OCI-LY7 (cell line): ENCODE results near the gene CA10. TPM values are rescaled to one million over a fixed set of nuclear protein-coding genes. Genes with fewer than 3 reads are reported as not detected.

Experiments used
- BruUV-seq: library from RNA; stranded (reverse); fragments of 400-500 nt; replicated peaks from 2 replicates; lab custom pipeline; 2021; lab: Mats Ljungman, UMichigan
- CTCF ChIA-PET: fragments of 300-600 bp; sonication (Branson Sonifier 250); formaldehyde crosslinking; loops from one replicate; lab custom pipeline; 2022; ENCODE audit warnings: antibody characterized with exemption; ENCODE audit not compliant: unreplicated experiment; lab: Charles Lee
- POLR2A ChIA-PET: fragments of 300-600 bp; sonication (Branson Sonifier 250); formaldehyde crosslinking; loops from one replicate; lab custom pipeline; 2022; ENCODE audit warnings: antibody characterized with exemption; lab: Charles Lee
- DNase-seq: peaks from one replicate; pipeline ENCODE4 v3.0.0-alpha.2; 2015; ENCODE audit warnings: low spot score
- H2AFZ ChIP-seq: fragments of 200-600 bp; sonication (generic), shearing (Covaris generic); 2 replicates; pipeline ENCODE4 v1.6.1; 2014; ENCODE audit warnings: mild to moderate bottlenecking, antibody characterized with exemption, low read length, moderate library complexity
- H3K27ac ChIP-seq: fragments of 200-600 bp; sonication (generic); 2 replicates; pipeline ENCODE4 v1.5.1; 2014; ENCODE audit warnings: mixed run types, low read depth, mild to moderate bottlenecking, moderate library complexity, low read length, inconsistent platforms; ENCODE audit not compliant: poor library complexity, severe bottlenecking
- H3K36me3 ChIP-seq: fragments of 200-600 bp; sonication (generic); 2 replicates; pipeline ENCODE4 v1.6.1; 2014; ENCODE audit warnings: mild to moderate bottlenecking, antibody characterized with exemption, low read length, moderate library complexity, mixed read lengths; ENCODE audit not compliant: insufficient read depth
- H3K4me1 ChIP-seq: fragments of 200-600 bp; sonication (generic); 2 replicates; pipeline ENCODE4 v1.5.1; 2014; ENCODE audit warnings: mild to moderate bottlenecking, low read length; ENCODE audit not compliant: insufficient read depth, poor library complexity, severe bottlenecking
- H3K4me2 ChIP-seq: fragments of 200-600 bp; sonication (generic); 2 replicates; pipeline ENCODE4 v1.6.1; 2014; ENCODE audit warnings: mild to moderate bottlenecking, low read length
- H3K4me3 ChIP-seq: fragments of 200-600 bp; sonication (generic); 2 replicates; pipeline ENCODE4 v1.5.1; 2014; ENCODE audit warnings: mild to moderate bottlenecking, low read depth, low read length; ENCODE audit not compliant: poor library complexity, severe bottlenecking
- H3K79me2 ChIP-seq: fragments of 200-600 bp; sonication (generic); 2 replicates; pipeline ENCODE4 v1.6.1; 2016; ENCODE audit warnings: low read depth, mild to moderate bottlenecking, low read length, moderate library complexity, mixed read lengths; ENCODE audit not compliant: insufficient read depth
- H3K9me2 ChIP-seq: fragments of 200-600 bp; sonication (generic); 2 replicates; pipeline ENCODE4 v1.6.1; 2016; ENCODE audit warnings: mild to moderate bottlenecking, low read length, mixed read lengths; ENCODE audit not compliant: insufficient read depth
- H3K9me3 ChIP-seq: fragments of 200-600 bp; sonication (generic); 2 replicates; pipeline ENCODE4 v1.6.1; 2014; ENCODE audit warnings: mild to moderate bottlenecking, mixed run types, low read length, mixed read lengths
- H4K20me1 ChIP-seq: fragments of 200-600 bp; sonication (generic); 2 replicates; pipeline ENCODE4 v1.6.1; 2014; ENCODE audit warnings: mild to moderate bottlenecking, antibody characterized with exemption, low read length, moderate library complexity, mixed read lengths; ENCODE audit not compliant: insufficient read depth
- EZH2phosphoT487 ChIP-seq: fragments of 200-600 bp; sonication (generic); IDR thresholded peaks from 2 replicates; pipeline ENCODE4 v1.6.1; 2018; ENCODE audit warnings: low read depth, borderline replicate concordance, mild to moderate bottlenecking, mixed run types, antibody characterized with exemption, low read length, moderate library complexity, mixed read lengths
- intact Hi-C: fragments of 100-400 bp; cut with micrococcal nuclease; formaldehyde crosslinking; loops from one replicate; pipeline ENCODE4 v1.10.0; 2022; ENCODE audit not compliant: unreplicated experiment
- total RNA-seq, 2 experiments: library from RNA; depleted of rRNA in 1 of 2; stranded (reverse); fragments of >200 nt in 1 of 2; shearing (Covaris generic) in 1 of 2; gene quantifications; 2 replicates each; pipeline ENCODE4 v1.2.3, GENCODE V29; 2014 to 2022
- TF ChIP-seq, protein P1 (sequence below): fragments of 200-600 bp; sonication (generic); conservative IDR thresholded peaks from 2 replicates; pipeline ENCODE4 v1.5.1; 2014; ENCODE audit warnings: mild to moderate bottlenecking, antibody characterized with exemption, low read length, moderate library complexity, mixed read lengths

The CA10 gene
- total RNA-seq, 2 experiments from 2014 or later: not detected

DNA sequence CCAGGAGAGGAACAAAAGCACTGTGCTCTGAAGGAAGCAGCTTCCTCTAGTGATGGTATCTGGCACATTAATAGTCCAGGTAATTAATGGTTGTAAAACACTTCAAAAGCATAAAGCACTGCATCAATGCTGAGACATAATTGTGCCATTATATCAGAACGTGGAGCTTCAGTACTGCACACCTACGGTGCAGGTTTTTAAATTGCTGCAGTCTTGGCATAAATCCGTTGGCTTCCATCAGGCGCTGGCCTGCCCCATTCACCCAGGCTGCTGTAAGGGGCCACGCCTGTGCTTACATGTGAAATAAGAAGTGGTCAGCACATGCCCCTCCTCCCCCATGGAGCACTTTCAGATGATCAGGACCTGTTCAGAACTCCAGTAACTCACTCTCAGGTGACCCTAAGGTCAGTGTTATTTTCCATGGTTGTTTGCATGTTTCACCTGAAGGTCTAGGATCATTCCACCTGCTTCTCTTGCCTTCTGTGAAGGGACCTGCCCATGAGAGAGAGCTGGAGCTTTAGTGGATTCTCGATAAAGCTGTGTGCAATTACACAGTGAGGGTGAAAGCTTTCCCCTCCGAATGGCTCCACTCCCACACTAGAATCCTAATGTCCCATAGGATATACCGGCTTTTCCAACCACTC lies 345.3 kb downstream of the CA10 start:
- Histone ChIP-seq H3K36me3 (no peaks in the 10 kb centered on the region), H4K20me1 (no peaks in the 10 kb centered on the region), H2AFZ (no peak overlapping the region), H3K4me1 (no peaks in the 10 kb centered on the region), H3K4me3 (no peak overlapping the region), H3K9me2 (no peaks in the 10 kb centered on the region), H3K4me2 (no peak overlapping the region), H3K9me3 (no peaks in the 10 kb centered on the region), H3K27ac (no peak overlapping the region), H3K79me2 (no peaks in the 10 kb centered on the region)
- intact Hi-C loops: no loop called here
- no TSS peak for BruUV-seq
- TF ChIP-seq, protein P1, sequence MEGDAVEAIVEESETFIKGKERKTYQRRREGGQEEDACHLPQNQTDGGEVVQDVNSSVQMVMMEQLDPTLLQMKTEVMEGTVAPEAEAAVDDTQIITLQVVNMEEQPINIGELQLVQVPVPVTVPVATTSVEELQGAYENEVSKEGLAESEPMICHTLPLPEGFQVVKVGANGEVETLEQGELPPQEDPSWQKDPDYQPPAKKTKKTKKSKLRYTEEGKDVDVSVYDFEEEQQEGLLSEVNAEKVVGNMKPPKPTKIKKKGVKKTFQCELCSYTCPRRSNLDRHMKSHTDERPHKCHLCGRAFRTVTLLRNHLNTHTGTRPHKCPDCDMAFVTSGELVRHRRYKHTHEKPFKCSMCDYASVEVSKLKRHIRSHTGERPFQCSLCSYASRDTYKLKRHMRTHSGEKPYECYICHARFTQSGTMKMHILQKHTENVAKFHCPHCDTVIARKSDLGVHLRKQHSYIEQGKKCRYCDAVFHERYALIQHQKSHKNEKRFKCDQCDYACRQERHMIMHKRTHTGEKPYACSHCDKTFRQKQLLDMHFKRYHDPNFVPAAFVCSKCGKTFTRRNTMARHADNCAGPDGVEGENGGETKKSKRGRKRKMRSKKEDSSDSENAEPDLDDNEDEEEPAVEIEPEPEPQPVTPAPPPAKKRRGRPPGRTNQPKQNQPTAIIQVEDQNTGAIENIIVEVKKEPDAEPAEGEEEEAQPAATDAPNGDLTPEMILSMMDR: no peak
- TF ChIP-seq EZH2phosphoT487: no peak
- POLR2A ChIA-PET: interaction anchor here (0.7 kb wide), 1 partner anchor 14 kb away, joined by 3 read pairs; no protein-coding TSS in a partner anchor
- CTCF ChIA-PET: no interaction called here
- DNase-seq: no peak

DNA sequence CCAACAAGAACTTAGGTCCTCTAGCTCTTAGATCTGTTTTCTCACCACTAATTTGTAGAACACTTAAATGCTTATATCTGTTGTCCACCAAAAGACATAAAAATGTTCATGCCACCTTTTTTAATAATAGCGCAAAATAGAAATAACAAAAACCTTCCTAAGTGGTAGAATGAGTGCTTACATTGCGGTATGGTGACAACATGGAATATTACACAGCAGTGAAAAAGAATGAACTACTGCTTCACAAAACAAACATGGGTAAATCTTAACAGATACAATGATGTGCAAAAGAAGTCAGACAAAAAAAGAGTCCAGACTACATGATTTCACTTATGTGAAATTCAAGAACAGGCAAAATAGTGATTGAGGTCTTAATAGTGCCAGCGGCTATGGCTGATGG lies 351.1 kb downstream of the CA10 start:
- POLR2A ChIA-PET: no interaction called here
- Histone ChIP-seq H3K4me1 (no peaks in the 10 kb centered on the region), H3K4me3 (no peak overlapping the region), H3K79me2 (no peaks in the 10 kb centered on the region), H3K36me3 (no peaks in the 10 kb centered on the region), H3K9me3 (no peaks in the 10 kb centered on the region), H3K9me2 (no peaks in the 10 kb centered on the region), H3K4me2 (no peak overlapping the region), H4K20me1 (no peaks in the 10 kb centered on the region), H2AFZ (no peak overlapping the region), H3K27ac (no peak overlapping the region)
- CTCF ChIA-PET: no interaction called here
- DNase-seq: no peak
- TF ChIP-seq, protein P1: no peak
- TF ChIP-seq EZH2phosphoT487: no peak
- intact Hi-C loops: no loop called here
- no TSS peak for BruUV-seq

DNA sequence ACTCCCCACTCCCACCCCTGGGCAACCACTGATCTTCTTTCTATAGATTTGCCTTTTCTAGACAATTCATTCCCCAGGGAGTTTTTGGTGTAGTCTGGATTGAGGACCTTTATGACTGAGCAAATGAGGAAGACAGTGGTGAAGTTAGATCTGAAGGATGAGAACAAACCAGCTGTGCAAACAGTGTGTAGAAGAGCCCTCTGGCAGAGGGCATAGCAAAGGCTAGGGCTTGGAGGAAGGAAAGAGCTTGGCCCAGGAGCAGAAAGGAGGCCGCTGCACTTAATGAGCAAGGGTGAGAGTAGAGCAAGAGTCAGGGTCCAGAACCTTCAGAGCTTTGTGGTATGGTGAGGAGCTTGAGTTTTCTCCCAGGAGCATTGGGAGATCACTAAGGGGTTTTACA lies 352.7 kb downstream of the CA10 start:
- H3K4me3 ChIP-seq: no peak overlapping the region
- H3K4me2 ChIP-seq: no peak overlapping the region
- ChIA-PET CTCF (interaction anchor here (0.5 kb wide), 1 partner anchor 992 kb away, joined by 3 read pairs; no protein-coding TSS in a partner anchor), POLR2A (no interaction called here)
- no peaks in the 10 kb centered on the region for H4K20me1 ChIP-seq
- DNase-seq: no peak
- intact Hi-C loops: no loop called here
- H3K79me2 ChIP-seq: no peaks in the 10 kb centered on the region
- no peak for TF ChIP-seq EZH2phosphoT487
- TF ChIP-seq, protein P1: no peak
- no peaks in the 10 kb centered on the region for H3K4me1 ChIP-seq
- no peaks in the 10 kb centered on the region for H3K9me2 ChIP-seq
- BruUV-seq: no TSS peak
- H3K9me3 ChIP-seq: no peaks in the 10 kb centered on the region
- H3K36me3 ChIP-seq: no peaks in the 10 kb centered on the region
- no peak overlapping the region for H3K27ac ChIP-seq
- no peak overlapping the region for H2AFZ ChIP-seq
